Measurements from ENCODE around the gene KRT86.

The KRT86 gene

GRCh38 chr12:52274521-52275120 lies at the start of gene KRT86:
KRT86 (plus strand) TSS chr12:52274645; CDS start chr12:52301917, 27,272 bp downstream.
- DNase-seq (ENCODE audit: low read depth, low spot score), result no peak

GRCh38 chr12:52225752-52226151 lies 48.7 kb upstream of the KRT86 start:
- DNase-seq (ENCODE audit: low read depth, low spot score), result no peak

GRCh38 chr12:52226446-52226845 lies 48.0 kb upstream of the KRT86 start:
- no peak for DNase-seq (ENCODE audit: low read depth, low spot score)

GRCh38 chr12:52227606-52228166 lies 46.8 kb upstream of the KRT86 start:
- DNase-seq (ENCODE audit: low read depth, low spot score), result no peak

- no peak for DNase-seq (ENCODE audit: low read depth, low spot score)
Observed at GRCh38 chr12:52228366-52228765, 46.1 kb upstream of the KRT86 start.

- no peak for DNase-seq (ENCODE audit: low read depth, low spot score)
Observed at GRCh38 chr12:52228931-52229330, 45.5 kb upstream of the KRT86 start.

- DNase-seq (ENCODE audit: low read depth, low spot score), result no peak
Observed at GRCh38 chr12:52229836-52230343, 44.6 kb upstream of the KRT86 start.

GRCh38 chr12:52230364-52231281 lies 43.8 kb upstream of the KRT86 start:
- DNase-seq (ENCODE audit: low read depth, low spot score), result no peak

- no peak for DNase-seq (ENCODE audit: low read depth, low spot score)
Observed at GRCh38 chr12:52231305-52232202, 42.9 kb upstream of the KRT86 start.

- no peak for DNase-seq (ENCODE audit: low read depth, low spot score)
Observed at GRCh38 chr12:52232203-52232673, 42.2 kb upstream of the KRT86 start.

GRCh38 chr12:52232674-52233461 lies 41.6 kb upstream of the KRT86 start, which contains the start of gene KRT7:
KRT7 (plus strand) TSS chr12:52233243; CDS start chr12:52233297, 54 bp downstream.
- no peak for DNase-seq (ENCODE audit: low read depth, low spot score)

GRCh38 chr12:52233462-52234207 lies 40.8 kb upstream of the KRT86 start:
- no peak for DNase-seq (ENCODE audit: low read depth, low spot score)

GRCh38 chr12:52234223-52234810 lies 40.1 kb upstream of the KRT86 start:
- no peak for DNase-seq (ENCODE audit: low read depth, low spot score)

GRCh38 chr12:52235001-52235764 lies 39.3 kb upstream of the KRT86 start:
- DNase-seq (ENCODE audit: low read depth, low spot score), result no peak

GRCh38 chr12:52235822-52236361 lies 38.6 kb upstream of the KRT86 start:
- no peak for DNase-seq (ENCODE audit: low read depth, low spot score)

- no peak for DNase-seq (ENCODE audit: low read depth, low spot score)
Observed at GRCh38 chr12:52236386-52237050, 37.9 kb upstream of the KRT86 start.

GRCh38 chr12:52238207-52238840 lies 36.1 kb upstream of the KRT86 start:
- no peak for DNase-seq (ENCODE audit: low read depth, low spot score)
